GM19397 (cell line): Measurements from ENCODE around the gene BAIAP2L1.
"Not testable (repeated sequence)": the region's sequence is repeated elsewhere in the genome, so short reads cannot be mapped to it uniquely, and the experiment has no call there.

Source experiments
- ATAC-seq: cut with Tn5 transposase; IDR thresholded peaks from one replicate; pipeline ENCODE4 v1.9.1; 2021; ENCODE audit warnings: mild to moderate bottlenecking, moderate library complexity; ENCODE audit not compliant: unreplicated experiment

The BAIAP2L1 gene

DNA sequence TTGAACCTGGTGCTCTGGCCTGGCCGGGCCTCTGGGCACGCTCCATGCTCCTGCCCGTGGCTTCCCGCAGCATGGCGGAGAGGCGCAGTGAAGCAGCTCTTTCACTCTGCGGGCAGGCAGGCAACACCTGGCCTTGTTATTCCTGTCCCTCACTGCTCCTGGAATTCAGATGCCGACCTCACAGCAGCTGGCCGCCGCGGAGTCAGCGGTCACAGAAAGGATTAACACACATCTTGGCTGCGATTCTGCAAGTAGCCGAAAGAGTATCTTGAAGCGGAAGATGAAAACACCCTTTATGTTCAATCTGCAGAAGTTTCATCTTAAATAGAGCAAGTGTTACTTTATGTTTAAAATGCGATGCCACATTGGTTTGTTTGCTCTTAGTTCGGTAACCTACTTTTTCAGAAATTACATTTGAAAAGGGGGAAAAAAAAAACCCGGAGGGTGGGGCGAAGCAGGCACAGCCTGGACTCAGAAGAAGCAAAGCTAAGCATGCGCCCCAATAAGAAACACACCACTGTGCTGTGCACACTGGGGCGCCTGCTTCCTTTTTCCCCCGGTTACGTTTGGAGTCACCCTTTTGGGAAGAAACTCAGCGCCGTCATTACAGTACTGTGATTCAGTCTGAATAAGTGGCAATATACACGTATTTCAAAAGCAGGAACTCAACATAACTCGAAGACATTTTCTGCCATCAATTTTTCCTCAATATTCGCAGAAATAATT is 77.1 kb downstream of the BAIAP2L1 start:
- ATAC-seq: no peak

GRCh38 chr7:98322331-98323270 is 78.3 kb downstream of the BAIAP2L1 start:
- no peak for ATAC-seq

GRCh38 chr7:98321301-98321700 is 79.6 kb downstream of the BAIAP2L1 start:
- no peak for ATAC-seq

DNA sequence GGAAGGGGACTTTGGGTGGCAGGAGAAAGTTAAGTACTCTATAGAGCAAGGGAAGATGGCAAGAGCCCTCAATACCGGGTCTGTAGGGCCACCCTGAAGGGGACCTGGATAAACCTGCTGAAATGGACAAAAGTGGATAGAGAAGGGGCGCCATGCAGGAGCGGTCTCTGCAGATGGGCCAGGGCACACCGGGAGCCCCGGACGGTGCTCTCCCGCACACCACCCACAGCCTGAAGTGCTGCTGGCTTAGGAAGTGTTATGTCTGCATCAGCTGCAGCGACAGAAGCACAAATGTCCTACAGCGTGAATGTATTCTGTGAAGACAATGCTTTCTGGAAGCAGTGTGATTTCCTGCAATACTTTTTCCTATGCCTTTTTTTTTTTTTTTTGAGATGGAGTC is 81.7 kb downstream of the BAIAP2L1 start:
- ATAC-seq: no peak

DNA sequence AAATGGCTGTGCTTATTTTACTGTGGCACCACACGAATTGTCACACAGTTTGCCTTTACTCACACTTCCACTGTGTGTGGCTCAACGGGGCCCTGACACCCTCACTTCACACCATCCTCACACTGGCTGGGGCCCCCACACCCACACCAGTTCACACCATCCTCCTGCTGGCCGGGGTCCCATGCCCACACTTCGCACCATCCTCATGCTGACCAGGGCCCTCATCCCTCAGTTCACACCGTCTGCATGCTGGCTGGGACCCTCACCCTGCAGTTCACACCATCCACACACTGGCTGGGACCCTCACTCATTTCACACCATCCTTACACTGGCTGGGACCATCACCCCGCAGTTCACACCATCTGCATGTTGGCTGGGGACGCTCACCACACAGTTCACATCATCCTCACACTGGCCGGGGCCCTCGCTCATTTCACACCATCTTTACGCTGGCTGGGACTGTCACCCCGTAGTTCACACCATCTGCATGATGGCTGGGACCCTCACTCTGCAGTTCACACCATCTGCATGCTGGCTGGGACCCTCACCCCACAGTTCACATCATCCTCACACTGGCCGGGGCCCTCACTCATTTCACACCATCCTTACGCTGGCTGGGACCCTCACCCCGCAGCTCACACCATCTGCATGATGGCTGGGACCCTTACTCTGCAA is 83.4 kb downstream of the BAIAP2L1 start:
- ATAC-seq: no peak

DNA sequence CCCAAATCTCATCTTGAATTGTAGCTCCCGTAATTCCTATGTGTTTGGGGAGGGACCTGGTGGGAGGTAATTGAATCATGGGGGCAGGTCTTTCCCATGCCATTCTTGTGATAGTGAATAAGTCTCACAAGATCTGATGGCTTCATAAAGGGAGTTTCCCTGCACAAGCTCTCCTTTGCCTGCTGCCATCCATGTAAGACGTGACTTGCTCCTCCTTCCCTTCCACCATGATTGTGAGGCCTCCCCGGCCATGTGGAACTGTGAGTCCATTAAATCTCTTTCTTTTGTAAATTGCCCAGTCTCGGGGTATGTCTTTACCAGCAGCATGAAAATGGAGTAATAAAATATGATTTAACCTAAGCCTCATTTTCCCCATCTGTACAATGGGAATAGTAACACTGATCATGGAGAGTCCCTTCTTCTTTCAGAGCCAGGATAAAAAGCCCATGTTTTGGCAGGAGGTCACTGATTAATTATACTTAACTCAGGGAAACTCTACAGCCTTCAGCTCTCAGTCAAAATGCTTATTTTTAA is 84.8 kb downstream of the BAIAP2L1 start:
- ATAC-seq: not testable (repeated sequence)

- peak; percentile 63 for ATAC-seq
These were observed 85.4 kb downstream of the BAIAP2L1 start for GRCh38 chr7:98315318-98315993.

- no peak for ATAC-seq
These were observed 86.4 kb downstream of the BAIAP2L1 start for GRCh38 chr7:98314469-98314868.

DNA sequence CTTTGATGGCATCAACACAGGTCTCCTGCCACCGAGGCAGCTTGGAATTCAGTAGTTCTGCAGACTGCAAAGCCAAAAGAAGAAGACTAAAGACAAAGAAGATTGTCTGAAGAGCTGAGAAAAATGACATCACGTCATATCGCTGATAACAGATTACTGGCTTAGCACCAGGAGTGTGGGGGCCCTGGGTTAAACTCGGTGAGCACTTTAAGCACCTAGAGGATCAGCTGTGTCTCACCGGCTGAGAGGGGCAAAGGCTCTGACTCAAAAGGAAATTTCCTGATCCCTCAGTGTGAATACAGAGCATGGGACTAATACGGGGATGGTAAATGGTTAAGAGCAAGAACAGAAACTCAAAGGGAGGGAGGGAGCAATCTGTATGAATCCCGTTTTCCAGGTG is 88.7 kb downstream of the BAIAP2L1 start:
- no peak for ATAC-seq

- ATAC-seq: no peak
These were observed 91.3 kb downstream of the BAIAP2L1 start for GRCh38 chr7:98309566-98309965.

DNA sequence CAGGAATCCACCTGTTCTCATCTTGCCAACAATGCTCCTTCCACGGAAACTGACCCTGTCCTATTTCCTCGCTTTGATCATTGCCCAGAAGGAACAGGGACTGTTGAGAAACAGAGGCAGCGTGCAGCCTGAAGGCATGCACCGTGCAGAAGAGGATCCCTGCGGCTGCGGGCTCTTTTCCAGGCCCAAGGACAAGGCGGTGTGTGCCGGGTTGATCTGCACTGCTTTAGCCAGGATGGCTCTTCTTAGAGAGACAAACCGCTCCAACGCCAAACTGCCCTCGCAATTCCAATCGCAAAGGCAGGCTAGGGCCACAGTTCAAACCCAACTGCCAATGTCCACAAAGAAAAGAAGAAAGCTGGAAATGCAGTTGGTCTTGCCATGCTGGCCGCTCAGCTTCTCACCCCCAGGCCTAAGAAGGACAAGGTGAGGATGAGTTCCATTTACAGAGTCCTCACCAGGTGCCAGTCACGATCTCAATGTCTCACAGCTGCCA is 92.9 kb downstream of the BAIAP2L1 start:
- ATAC-seq: no peak

GRCh38 chr7:98305951-98306535 is 94.8 kb downstream of the BAIAP2L1 start:
- no peak for ATAC-seq

- ATAC-seq: no peak
These were observed 97.0 kb downstream of the BAIAP2L1 start for GRCh38 chr7:98303906-98304305.

DNA sequence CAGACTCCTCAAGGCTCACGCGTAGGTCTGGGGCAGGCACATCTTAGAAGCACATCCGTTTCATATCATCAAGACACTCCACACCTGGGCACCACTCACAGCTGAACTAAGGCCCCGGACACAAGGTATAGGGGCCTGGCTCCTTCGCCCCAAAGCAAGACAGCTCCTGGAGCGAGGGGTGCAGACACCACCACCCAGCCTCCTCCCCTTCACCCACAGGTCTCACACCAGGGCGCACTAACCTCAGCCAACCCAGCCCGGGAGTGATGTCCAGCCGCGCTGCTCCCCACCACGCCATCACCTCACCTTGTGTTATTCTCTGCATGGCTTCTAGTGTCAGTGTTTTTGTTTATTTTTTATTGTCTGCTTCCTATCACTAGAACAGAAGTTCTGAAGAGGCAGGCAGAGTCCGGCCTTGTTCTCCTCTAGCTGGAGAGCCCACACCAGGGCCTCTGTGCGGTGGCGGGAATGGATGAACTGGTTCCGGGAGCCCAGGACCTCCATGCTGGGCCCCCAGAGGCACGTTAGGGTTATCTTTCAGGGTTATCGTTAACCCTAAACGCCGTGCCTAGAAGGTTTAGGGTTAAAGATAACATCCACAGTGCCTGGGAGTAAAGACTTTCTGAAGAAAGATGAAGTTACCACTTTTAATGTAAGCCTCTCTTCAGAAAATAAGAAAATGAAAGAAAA is 97.6 kb downstream of the BAIAP2L1 start:
- ATAC-seq: no peak

GRCh38 chr7:98301693-98302470 is 99.0 kb downstream of the BAIAP2L1 start:
- no peak for ATAC-seq

GRCh38 chr7:98300595-98301372 is 100.1 kb downstream of the BAIAP2L1 start:
- ATAC-seq: no peak

- no peak for ATAC-seq
These were observed 103.1 kb downstream of the BAIAP2L1 start for GRCh38 chr7:98297626-98298286.
